NCI-H1417 (cell line): Measurements from ENCODE around the gene NKX2-2.

ENCODE experiments used
- DNase-seq, 3 experiments: peaks; one replicate each; lab custom pipeline; 2025; lab: John Stamatoyannopoulos, UW

NKX2-2 gene

DNA sequence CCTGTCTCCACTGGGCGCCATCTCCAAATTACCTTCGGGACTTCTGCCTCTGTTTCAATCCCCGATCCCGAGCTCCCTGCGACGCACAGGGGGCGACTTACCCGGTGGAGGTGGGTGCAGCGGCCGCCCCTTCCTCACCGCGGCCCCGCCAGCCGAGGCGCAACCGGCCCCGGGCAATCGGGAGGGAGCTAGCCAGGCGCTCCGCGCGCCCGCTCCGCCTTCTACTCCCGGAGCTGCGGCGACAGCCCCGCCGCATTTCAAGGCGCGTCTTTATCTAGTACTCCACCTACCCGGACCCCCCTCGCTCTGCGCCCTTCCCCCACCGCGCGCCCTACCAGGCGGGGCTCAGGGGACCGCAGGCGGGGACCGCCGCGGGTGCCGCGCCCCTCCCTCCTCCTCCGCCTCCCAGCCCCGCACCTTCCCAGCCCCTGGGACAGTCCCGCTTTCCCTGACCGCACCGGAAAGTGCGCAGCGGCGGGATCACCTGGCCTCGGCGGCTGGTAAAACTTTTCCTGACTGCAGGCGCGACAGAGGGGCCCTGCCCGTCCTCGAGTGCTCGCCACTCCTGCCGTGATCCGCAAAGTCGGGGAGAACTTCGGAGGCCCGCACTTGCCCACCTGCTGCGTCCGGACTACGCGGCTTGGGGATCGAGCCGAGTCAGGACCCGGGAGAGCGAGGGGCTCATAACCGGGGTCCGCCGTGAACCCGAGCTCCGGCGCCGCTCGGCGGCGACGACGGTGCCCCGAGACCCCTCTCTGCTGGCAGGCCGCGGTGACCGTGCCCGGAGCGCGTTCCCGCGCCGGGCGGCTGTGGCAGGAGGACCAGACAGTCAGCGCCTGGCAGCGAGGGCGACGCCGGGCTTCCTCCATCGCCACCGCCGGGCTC is 8.0 kb upstream of the NKX2-2 start:
- peak in 2 of 3 experiments; percentile 66 to 76 for DNase-seq

DNA sequence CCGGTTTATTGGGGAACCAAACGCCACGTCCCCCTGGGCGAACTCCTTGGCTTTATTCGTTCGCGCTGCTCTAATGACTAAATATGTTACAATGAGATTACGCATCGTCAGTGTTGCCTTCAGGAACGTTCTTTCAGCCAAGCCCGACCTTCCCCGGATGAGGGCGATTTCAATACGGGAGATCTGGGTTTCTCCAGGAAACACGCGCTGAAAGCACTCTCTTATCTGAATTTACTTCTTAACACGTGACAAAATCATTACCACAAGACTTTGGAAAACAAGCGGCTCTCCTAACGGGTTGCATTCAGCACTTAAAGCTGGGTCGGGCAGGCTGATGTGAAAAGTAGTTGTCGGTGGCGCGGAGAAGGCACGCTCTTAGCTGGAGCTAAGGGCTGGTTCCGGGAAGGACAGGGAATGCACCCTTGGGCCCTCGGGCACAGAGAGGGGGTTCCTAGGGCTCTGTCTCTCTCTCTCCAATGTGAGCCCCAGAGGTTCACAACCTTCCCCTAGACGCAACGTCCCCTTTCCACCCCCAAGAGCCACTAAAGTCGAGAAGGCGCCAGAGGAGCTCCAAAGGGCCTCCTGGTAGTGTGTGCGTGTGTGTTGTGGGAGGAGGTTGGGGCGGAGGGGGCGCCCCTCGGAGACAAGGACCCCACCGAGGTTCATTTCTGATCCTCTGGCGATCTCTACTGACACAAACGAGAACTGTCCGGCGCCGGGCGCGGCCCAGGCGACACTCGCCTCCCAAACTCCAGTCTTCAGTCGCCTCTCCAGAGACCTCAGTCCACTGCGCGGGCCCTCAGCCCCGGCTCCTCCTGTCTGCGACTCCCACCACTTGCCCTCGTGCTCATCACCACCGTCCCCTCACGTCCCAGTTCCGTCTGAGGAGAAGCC is 7.1 kb upstream of the NKX2-2 start:
- peak in 2 of 3 experiments; percentile 76 for DNase-seq

DNA sequence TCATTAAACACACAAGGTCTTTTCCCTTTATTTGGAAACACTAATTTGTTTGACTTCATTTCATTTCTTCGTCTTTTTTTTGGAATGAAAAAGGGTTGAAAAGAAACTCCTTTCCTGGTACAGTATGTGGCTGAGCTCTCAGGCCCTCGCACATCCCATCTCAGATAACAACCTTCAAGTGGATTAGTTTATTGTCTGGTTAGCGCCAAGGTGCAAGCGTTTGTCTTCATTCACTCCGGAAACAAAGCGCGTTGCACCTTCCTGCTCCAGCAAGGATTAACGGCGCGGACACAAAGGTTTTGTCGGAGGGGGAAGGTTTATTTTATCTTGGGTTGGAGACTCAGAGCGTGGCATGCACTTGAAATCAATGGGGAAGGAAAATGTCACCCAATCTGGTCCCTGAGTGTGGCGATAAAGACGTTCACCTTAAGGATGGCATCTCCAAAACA is 5.3 kb upstream of the NKX2-2 start:
- peak in 2 of 3 experiments; percentile 2 to 47 for DNase-seq

DNA sequence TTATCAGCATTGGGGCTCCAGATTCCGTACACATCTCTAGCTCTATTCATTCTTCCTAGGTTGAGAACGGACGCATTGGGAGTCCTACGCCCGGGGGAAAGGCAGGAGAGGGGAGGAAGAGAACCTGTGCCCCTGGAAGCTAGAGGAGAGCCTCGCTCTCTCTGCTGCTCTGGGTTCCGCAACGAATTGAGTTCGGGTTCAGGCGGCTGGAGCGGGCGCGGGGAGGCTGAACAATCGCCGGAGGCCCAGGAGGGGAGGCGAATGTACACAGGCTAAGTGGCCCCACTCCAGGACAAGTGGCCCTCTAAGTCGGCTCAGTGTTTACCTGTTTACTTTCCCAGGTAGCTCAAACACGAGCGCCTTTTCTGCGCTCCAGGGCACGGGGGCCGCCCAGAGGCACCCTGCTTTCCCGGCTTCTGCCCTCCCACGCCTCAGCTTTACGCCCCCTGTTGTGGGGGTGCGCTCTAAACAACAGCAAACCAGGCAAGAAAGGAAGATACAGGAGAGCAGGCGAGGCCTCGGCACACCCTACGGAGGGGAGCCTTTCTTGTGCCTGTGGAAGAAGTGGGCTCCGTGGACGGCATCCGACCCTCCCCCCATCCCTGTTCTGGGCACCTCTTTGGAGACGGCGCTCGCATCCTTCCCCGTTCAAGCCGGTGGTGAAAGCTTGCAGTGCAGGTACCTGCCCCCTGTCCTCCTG is 4.6 kb upstream of the NKX2-2 start:
- DNase-seq: peak in 2 of 3 experiments; percentile 65 to 88

DNA sequence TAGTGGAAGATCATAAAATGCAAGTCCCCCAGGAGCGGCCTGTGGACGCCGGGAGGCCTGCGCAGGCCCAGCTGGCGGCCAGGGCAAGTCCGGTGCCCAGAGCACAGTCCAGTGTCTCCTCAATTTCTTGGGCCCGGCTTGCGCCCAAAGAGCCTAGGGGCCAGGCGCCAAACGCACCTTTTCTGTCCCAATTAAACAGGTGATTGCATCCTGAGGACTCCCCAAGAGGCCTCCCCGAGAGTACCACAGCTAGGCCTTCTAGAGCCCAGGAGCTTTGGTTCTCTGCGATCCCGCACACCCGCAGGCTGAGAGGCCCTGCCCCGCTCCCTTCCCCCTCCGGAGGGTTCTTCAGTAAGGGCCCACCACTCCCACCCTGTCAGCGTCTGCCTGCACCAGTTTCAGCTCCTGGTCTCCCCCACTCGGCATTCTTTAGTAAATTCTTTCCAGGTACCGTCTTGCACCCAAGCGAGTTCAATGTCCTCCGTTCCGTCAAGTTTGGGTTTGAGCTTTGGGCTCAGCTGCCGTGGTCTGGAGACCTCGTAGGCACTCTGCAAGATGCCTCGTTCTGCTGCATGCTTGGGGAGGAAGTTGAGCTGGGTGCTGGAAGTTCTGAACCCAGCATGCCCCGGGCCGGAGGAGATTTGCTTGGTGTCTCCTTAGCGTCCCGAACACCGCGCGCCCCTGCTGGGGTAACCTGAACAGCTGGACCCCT is 3.9 kb upstream of the NKX2-2 start:
- no peak for DNase-seq

DNA sequence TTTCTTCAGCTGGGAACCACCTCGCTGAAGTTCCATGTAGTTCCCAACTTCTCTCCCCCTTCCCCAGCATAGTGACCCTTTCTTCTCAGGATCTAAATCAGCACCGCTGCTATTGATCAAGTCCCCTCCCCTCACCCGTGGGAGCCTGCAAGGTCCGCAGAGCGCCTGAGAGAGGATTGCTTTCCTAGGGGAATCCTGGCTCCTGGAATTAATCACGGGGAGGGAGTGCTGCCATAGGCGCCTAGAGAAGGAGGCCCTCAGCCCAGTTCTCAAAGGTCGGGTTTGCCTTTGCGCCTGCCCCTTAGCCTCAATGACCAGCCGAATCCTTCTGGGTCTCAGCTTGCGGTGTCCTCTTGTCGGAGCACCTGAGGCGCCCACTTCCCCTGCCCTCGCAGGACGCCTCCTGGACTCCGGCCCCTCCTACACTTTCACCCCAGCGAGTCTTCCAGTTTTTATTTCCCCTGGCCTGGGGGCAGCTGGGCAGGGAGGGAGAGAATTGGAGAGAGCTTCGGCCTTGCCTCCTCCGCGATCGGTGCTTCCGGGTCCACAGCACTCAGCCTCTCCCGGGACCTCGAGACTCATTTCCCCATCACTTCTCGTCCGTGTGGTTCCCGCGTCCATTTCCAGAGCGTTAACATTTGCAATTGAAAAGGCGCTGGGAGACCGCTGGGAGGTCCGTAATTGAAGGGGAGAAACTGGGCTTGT is 3.1 kb upstream of the NKX2-2 start:
- DNase-seq: no peak

DNA sequence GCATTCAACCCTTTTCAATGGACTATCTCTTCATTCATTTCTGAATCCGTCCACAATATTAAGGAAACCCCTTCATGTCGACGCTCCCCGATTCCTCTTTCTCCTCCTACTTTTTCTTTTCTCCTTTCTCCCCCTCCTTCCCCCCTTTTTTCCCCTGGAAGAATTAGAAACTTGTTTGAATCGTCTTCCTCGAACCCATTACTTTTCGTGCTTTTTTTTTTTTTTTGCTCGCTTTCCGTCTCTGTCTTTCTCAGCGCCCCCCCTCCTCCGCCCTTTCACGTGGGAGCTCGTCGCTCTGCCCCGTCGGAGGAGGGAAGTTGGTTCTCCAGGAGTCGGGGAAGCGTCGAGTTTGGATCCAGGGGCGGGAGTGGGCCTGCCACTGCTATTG is 2.3 kb upstream of the NKX2-2 start:
- no peak for DNase-seq

DNA sequence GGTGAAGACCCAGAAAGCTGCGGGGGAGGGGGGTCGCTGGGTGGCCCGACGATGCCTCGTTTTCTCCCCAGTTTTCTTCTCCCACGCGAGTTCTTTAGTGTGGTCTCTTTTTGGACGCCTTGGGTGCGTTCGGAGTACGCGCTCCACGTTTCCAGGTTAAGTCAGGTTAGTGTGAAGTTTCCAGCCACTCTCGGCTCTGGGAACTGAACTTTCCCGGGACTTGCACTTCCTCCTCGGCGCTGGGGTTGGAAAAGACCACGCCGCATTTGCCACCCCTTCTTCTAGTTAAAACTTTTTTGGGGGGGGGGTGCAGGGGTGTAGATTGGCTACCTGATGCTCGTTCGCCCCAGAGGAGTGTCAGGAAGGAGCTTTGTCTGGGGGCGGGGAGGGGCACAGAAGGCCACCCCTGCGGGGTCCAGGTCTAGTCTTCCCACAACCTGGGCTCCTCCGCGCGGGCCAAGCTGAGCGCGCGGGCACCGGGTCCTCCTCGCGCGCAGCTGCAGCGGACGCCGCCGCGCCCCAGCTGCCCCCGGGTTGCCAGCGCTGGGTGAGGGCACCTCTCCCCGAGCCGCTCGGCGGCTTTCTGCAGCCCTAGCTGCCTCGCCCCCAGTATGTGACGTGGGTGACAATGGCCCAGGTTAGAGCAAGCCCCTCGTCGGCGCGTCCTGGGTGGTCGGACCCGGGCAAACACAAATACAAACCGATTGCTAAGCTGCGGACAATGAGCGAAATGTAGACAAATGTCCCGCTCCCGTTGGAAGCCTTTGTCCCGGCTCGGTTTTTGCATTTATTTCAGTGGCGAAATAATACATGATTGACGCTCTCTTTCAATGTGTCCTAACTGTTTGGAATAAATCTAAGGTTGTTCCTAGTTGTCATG is 1.7 kb upstream of the NKX2-2 start:
- no peak for DNase-seq

DNA sequence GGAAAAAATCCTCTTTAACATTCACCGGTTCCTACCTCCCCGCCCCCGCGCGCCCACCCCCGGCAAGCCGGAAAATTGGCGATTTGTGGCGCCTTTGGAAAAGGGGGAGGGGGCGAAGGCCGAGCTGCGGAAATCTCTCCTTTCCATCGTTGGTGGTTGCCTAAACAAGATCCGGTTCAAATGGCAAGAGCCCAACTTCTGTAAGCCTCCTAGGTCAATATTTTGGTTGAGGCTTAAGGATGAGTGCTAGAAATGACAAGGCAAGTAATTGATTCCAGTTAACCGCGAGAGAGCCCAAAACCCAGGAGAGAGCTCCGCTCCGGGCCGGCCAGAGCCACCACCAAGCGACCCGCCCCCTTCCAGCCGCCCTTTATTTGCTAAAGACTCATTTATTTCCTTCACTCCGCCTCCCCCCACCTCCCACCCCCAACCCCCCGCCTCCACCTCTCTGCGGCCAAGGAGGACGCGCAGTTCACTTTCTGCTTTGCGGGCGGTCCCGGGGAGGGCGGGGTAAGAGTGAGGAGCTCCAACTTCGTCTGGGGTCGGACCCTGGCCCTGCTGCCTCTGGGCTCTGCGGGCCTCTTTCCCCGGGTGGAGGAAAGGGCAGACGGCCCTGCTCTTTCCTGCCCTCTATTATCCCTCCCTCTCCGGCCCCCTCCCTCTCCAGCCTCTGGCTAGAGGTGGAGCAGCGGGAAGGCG is 838 bp upstream of the NKX2-2 start:
- peak in 1 of 3 experiments; percentile 28 for DNase-seq

DNA sequence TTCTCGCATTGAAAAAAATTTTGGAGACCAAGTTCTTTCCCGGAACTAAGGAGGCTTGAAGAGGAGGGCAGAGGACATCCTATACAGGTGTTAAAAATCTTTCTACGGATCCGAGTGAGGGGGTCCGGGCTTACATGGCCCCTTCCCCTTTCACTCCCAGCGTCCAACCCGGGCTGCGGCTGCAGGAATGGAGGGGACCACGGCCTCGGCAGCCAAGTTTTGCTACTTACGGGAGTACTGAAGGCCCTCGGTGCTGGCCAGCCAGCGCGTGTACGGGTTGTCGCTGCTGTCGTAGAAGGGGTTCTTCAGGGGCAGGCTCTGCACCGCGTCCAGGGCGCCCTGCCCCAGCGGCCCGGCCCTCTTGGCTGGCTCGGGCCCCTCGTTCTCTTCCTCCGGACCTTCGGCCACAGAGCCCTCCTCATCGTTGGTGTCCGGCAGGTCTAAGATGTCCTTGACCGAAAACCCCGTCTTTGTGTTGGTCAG is 642 bp downstream of the NKX2-2 start:
- DNase-seq: no peak

DNA sequence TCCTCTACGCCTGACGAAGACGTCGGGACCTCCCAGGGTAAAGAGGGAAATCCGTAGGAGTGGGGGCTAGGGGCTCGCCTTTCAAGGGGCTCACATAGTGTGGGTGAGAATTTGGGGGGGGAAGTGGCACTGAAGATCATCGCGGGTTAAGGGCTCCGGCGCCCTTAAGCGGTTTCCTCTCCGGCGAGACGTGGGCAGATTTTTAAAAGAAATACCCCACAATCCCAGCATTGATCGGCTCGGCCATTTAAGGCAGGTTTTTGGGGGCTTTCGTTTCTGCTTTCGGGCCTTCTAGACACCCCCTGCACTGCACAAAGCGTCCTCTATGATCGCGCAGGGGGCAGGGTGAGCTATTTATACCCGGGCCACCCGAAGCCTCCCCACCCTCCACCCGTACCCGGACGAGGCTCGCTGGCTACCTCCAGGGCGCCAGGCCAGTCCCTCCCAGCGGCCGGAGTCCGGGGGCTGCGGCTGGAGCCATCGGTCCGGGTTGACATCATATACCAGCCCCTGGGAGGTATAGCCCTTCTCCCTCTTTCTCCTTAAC is 1.2 kb downstream of the NKX2-2 start:
- no peak for DNase-seq

DNA sequence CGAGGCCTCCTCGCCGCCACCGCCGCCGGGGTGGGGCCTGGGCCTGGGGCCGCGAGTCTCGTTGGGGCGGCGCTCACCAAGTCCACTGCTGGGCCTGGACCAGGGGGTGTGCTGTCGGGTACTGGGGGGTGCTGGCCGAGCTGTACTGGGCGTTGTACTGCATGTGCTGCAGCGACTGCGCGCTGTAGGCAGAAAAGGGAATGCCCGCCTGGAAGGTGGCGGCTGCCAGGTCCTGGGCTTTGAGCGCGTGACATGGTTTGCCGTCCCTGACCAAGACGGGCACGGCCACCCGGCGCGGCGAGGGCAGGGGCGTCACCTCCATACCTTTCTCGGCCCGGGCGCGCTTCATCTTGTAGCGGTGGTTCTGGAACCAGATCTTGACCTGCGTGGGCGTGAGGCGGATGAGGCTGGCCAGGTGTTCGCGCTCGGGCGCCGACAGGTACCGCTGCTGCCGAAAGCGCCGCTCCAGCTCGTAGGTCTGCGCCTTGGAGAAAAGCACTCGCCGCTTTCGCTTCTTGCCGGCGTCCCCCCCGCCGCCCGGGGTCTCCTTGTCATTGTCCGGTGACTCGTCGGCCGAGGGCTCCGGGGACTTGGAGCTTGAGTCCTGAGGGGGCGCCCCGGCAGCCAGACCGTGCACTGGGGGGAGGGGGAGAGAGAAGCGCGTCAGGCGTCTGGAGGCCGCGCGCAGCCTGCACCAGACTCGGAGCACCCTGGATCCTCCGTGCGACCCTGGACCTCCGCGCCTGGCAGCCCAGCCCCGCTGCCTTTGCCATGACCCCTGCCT is 1.8 kb downstream of the NKX2-2 start:
- DNase-seq: no peak

DNA sequence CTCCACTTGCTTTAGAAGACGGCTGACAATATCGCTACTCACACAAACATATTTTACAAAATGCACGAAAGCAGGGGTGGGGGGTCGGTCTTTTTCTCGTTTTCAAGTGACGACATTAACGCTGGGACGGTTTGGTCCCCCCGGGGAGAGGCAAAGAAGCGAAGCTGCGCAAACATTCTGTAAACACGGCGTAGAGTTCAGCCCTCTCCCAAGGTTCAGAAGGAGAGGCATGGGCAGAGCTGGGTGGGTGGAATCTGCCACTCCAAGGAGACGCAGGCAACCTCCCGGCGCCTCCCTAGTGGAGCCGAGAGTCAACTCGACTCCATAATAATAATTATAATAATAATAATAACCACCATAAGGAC is 2.4 kb downstream of the NKX2-2 start:
- DNase-seq: no peak

DNA sequence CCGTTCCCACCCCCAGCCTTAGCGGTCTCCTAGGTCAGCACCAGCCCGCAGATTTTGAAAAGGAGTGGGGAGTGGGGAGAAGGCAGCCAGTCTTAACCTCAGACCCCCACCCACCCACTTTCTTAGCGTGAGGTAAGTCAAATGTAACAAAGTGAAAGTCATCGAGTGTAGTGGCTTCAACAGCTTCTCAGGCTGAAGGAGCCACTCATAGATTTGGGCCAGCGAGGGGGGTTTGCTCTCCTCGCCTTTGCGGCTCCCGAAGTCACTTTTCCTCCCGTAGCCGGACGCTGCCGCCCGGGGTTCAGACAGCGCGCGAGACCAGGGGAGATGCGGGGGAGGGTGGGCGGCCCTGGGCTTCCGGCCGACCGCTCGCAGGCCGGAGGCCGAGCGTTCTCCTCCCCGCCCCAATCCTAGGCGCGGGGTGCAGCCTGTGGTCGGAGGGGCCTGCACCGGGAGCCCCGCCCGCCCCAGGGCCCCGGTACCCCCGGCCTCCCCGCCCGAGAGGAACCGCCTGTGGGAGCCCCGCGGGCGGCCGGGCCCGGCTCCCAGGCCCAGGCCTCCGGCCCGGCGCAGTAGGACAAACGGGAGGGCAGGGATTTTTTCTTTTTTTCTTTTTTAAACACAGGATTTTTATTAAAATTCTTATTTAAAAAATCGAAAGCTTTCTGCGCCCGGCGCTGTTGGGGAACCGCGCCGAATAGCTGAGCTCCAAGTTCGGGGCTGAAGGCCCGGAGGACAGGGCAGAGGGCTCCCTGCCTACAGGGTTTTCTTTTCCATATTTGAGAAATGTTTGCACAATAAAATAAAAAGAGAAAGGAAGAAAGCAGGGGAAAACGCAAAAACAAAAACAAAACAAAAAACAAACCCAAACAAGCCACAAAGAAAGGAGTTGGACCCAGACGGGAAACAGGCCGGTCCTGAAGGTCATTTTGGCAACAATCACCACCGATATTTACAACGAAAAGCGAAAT is 3.2 kb downstream of the NKX2-2 start:
- DNase-seq: no peak

DNA sequence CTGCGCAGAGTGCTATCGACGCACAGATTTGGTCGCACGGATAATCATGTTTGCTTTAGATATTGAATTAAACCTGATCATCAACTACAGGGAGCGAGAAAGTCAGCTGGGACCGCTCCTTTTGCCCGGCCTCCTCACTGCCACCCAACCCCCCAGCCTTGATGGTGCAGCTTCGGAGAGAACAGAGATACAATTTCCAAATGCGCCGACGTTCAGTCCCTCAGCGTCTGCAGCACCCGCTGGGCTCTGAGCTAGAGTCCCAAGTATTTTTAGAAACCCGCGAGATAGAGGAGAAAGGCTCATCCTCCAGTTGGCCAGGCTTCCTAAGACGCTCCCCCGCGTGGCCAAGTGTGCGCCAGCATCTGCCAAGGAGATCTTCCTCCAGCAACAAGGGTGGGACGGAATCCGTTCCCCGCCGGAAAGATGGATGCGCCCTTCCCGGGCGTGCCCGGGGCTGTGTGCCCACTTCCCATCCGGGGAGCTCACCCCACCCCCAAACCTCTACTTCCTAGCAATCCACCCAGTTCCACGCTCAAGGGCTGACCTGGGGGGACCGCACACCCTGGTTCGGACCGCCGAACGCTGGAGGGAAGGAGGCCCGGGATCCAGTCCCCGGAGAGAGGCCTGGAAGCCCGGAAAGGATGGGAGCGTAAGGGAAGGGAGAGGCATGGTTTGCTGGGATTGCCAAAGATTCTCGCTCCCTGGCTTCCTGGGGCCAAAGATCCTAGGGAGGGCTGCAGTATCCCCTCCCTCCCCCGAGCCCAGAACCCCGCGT is 4.1 kb downstream of the NKX2-2 start:
- DNase-seq: no peak

DNA sequence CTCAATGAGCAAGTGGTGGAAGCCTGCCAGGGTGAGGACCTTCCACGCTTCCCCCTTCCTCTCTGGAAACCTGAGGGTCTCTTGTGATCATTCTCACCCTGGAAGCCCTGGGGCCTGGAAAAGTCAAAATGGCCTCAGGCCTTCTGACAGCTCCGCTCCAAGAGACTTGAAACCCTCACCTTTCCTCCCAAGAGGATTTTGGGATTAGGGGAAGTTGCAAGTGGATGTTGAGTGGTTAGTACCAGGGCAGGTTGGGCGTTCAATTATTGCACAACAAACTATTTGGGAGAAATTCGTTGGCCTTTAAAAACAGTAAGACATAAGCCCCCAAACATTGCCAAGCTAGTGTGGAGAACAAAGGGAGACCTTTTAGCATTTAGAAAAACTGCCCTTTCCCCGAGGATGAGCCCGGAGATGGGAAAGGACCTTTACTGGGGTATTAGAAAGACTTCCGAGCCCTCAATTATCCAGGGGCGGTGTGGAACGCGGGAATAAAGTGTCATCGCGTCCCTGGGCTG is 4.7 kb downstream of the NKX2-2 start:
- no peak for DNase-seq
